Fibroblast of lung (primary cell): Measurements from ENCODE around the gene APOL4.
"Not testable (repeated sequence)": the region's sequence is repeated elsewhere in the genome, so short reads cannot be mapped to it uniquely, and the experiment has no call there.

Source experiments
- CTCF ChIP-seq, 2 donors: IDR thresholded peaks in 1 of 2; conservative IDR thresholded peaks in 1 of 2; 1 replicate in 1 of 2; 2 replicates in 1 of 2; pipeline ENCODE4 v1.5.1; 2011 to 2012; ENCODE audit warnings: low read length in 2 of 2, control low read depth in 1 of 2, inconsistent platforms in 1 of 2, low read depth in 1 of 2, mild to moderate bottlenecking in 1 of 2
- EZH2 ChIP-seq: IDR thresholded peaks from 2 replicates; pipeline ENCODE4 v1.5.1; 2012; ENCODE audit warnings: low read length, control low read depth, mild to moderate bottlenecking; ENCODE audit errors: missing control alignments

GRCh38 chr22:36201025-36201424, 584 bp downstream of the APOL4 start:
- not testable (repeated sequence) for TF ChIP-seq CTCF (conservative IDR thresholded peaks at IDR 0.05 in 1 of 2, IDR thresholded peaks at IDR 0.05 in 1 of 2; ENCODE audit: low read depth in 1 of 2, low read length in 2 of 2); EZH2
